COLO668 (cell line): ENCODE results near the gene CNBD2.
"Not testable (repeated sequence)": the region's sequence is repeated elsewhere in the genome, so short reads cannot be mapped to it uniquely, and the experiment has no call there.

ENCODE experiments used
- DNase-seq: peaks from one replicate; lab custom pipeline; 2025; ENCODE audit not compliant: unreplicated experiment; lab: John Stamatoyannopoulos, UW

CNBD2 gene

GRCh38 chr20:36018208-36018988, 50.0 kb downstream of the CNBD2 start:
- no peak for DNase-seq

- not testable (repeated sequence) for DNase-seq
Measured at GRCh38 chr20:36026131-36026530, 57.7 kb downstream of the CNBD2 start.

GRCh38 chr20:36028106-36028808, 59.9 kb downstream of the CNBD2 start:
- no peak for DNase-seq

- no peak for DNase-seq
Measured at GRCh38 chr20:36030149-36030548, 61.8 kb downstream of the CNBD2 start.

- DNase-seq, result no peak
Measured at GRCh38 chr20:36031806-36032205, 63.4 kb downstream of the CNBD2 start.

- no peak for DNase-seq
Measured at GRCh38 chr20:36034875-36035274, 66.5 kb downstream of the CNBD2 start.

GRCh38 chr20:36035745-36036144, 67.4 kb downstream of the CNBD2 start:
- no peak for DNase-seq

- no peak for DNase-seq
Measured at GRCh38 chr20:36036688-36037087, 68.3 kb downstream of the CNBD2 start.

GRCh38 chr20:36040571-36040970, 72.2 kb downstream of the CNBD2 start:
- no peak for DNase-seq

GRCh38 chr20:36043441-36043840, 75.1 kb downstream of the CNBD2 start:
- DNase-seq, result no peak

GRCh38 chr20:36043892-36044515, 75.6 kb downstream of the CNBD2 start:
- no peak for DNase-seq

- no peak for DNase-seq
Measured at GRCh38 chr20:36045373-36045714, 77.0 kb downstream of the CNBD2 start.

GRCh38 chr20:36046073-36046798, 77.8 kb downstream of the CNBD2 start:
- not testable (repeated sequence) for DNase-seq

- DNase-seq, result not testable (repeated sequence)
Measured at GRCh38 chr20:36049408-36049807, 81.0 kb downstream of the CNBD2 start.

GRCh38 chr20:36050436-36051317, 82.3 kb downstream of the CNBD2 start:
- DNase-seq, result peak; percentile 94

- DNase-seq, result no peak
Measured at GRCh38 chr20:36051318-36052116, 83.1 kb downstream of the CNBD2 start.

- no peak for DNase-seq
Measured at GRCh38 chr20:36052117-36052513, 83.7 kb downstream of the CNBD2 start.

- DNase-seq, result not testable (repeated sequence)
Measured at GRCh38 chr20:36053863-36054518, 85.6 kb downstream of the CNBD2 start.

- no peak for DNase-seq
Measured at GRCh38 chr20:36055145-36055544, 86.8 kb downstream of the CNBD2 start.
